Measurements from ENCODE around the gene YIPF4.

DNA sequence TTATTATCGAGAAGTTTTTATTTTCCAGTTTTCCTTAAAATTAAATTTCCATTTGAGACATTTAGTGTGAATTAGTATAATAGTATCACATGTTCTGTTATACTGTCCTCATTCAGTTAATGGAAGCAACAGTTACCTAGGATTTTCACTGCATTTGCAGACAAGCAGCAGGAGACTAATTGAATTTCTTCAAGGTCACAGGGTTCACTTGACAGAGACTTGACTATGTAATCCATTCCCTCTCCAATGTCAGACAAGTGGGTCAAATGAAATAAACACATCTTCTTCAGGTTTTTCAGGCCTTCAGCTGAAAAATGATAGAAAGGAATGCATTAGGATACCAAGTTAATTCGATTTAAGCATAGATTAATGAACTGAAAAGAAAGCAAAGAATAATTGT is 39.7 kb upstream of the YIPF4 start:
- TF ChIP-seq, protein P1, sequence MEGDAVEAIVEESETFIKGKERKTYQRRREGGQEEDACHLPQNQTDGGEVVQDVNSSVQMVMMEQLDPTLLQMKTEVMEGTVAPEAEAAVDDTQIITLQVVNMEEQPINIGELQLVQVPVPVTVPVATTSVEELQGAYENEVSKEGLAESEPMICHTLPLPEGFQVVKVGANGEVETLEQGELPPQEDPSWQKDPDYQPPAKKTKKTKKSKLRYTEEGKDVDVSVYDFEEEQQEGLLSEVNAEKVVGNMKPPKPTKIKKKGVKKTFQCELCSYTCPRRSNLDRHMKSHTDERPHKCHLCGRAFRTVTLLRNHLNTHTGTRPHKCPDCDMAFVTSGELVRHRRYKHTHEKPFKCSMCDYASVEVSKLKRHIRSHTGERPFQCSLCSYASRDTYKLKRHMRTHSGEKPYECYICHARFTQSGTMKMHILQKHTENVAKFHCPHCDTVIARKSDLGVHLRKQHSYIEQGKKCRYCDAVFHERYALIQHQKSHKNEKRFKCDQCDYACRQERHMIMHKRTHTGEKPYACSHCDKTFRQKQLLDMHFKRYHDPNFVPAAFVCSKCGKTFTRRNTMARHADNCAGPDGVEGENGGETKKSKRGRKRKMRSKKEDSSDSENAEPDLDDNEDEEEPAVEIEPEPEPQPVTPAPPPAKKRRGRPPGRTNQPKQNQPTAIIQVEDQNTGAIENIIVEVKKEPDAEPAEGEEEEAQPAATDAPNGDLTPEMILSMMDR (IDR thresholded peaks at IDR 0.05): no peak
- no peak for TF ChIP-seq POLR2AphosphoS5 (IDR thresholded peaks at IDR 0.05)
- no peak for TF ChIP-seq POLR2A (IDR thresholded peaks at IDR 0.05)

Measured in gastroesophageal sphincter (tissue), 3 donors.